Stimulated activated CD8-positive, alpha-beta memory T cell treated with anti-CD3 and anti-CD28 coated beads, Interleukin-12 subunit alpha, Interleukin-12 subunit beta, amount 100 ng/mL, for 24 hours (primary cell): ENCODE results near the gene HES7.
"Not testable (repeated sequence)": the region's sequence is repeated elsewhere in the genome, so short reads cannot be mapped to it uniquely, and the experiment has no call there.

Source experiments
- DNase-seq: peaks from one replicate; pipeline ENCODE4 v3.0.0-alpha.2; 2020; ENCODE audit errors: extremely low read depth

The HES7 gene

GRCh38 chr17:8122422-8122923, 1.4 kb downstream of the HES7 start:
- DNase-seq, result no peak

GRCh38 chr17:8121681-8122421, 2.1 kb downstream of the HES7 start:
- no peak for DNase-seq

- no peak for DNase-seq
These were observed 2.6 kb downstream of the HES7 start for GRCh38 chr17:8121407-8121680.

GRCh38 chr17:8120520-8121406, 3.1 kb downstream of the HES7 start:
- DNase-seq, result no peak

GRCh38 chr17:8119581-8120519, 4.1 kb downstream of the HES7 start:
- DNase-seq, result peak; percentile 63

GRCh38 chr17:8118769-8119580, 4.9 kb downstream of the HES7 start:
- DNase-seq, result peak; percentile 64

- DNase-seq, result no peak
These were observed 5.7 kb downstream of the HES7 start, which contains the start of gene ALOXE3 for GRCh38 chr17:8117980-8118768. Gene ALOXE3 (minus strand): TSS chr17:8118514. CDS start chr17:8117990, 524 bp downstream.

- no peak for DNase-seq
These were observed 6.4 kb downstream of the HES7 start for GRCh38 chr17:8117367-8117979.

GRCh38 chr17:8116776-8117175, 7.1 kb downstream of the HES7 start:
- no peak for DNase-seq

GRCh38 chr17:8110907-8111306, 13.0 kb downstream of the HES7 start:
- no peak for DNase-seq

GRCh38 chr17:8110456-8110804, 13.5 kb downstream of the HES7 start:
- no peak for DNase-seq

GRCh38 chr17:8109661-8110455, 14.0 kb downstream of the HES7 start:
- no peak for DNase-seq

GRCh38 chr17:8108972-8109660, 14.8 kb downstream of the HES7 start:
- DNase-seq, result no peak

GRCh38 chr17:8106980-8107379, 16.9 kb downstream of the HES7 start:
- DNase-seq, result not testable (repeated sequence)

GRCh38 chr17:8105957-8106398, 17.9 kb downstream of the HES7 start:
- no peak for DNase-seq

GRCh38 chr17:8104911-8105310, 19.0 kb downstream of the HES7 start:
- no peak for DNase-seq

GRCh38 chr17:8103549-8103948, 20.4 kb downstream of the HES7 start:
- no peak for DNase-seq

GRCh38 chr17:8101721-8102120, 22.2 kb downstream of the HES7 start:
- no peak for DNase-seq
